Measurements from ENCODE around the gene AP2B1.

AP2B1 gene

DNA sequence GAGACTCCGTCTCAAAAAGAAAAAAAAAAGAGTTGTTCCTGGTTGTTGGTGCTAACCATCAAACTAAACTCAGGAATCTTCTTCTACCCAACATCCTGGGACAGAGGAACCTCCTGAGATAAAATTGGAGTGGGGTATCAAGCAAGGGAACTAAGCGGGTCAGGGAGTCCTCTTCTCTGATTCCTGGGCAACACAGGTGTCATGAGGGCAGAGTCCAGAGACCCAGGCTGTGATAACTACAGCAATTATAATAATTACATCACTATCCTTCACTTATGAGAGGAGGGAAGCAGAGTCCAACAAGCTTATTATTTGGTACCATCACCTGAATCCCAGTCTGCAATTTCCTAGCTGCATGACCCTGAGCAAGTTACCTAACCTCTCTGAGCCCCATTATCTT lies 181.7 kb downstream of the AP2B1 start:
- no peak for DNase-seq (ENCODE audit: low read depth in 1 of 2, low spot score in 1 of 2)

DNA sequence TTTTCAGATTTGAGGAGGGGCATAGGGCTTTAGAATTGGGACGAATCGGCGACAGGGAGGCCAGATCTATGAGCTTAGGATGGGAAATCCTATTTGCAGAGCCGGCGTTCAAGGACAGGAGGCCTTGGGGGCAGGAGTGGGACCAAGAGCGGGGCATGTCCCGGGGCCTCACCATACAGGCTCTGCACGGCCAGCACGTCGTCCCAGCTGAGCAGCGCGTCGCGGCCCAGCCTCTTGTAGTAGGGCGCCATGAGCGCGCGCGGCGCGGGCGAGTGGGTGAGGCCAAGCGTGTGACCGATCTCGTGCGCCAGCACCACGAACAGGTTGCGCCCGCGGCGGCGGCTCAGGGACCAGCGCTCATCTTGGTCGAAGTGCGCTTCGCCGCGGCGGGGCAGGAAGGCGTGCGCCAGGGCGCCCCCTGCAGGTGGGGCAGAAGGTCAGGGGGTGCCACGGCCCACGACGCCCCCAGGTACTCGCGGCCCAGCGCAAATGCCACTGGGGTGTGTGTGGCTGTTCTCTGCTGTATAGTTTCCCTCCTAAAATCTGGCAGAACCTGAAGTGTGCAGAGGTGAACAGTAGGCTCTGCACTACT lies 182.9 kb downstream of the AP2B1 start:
- no peak for DNase-seq (ENCODE audit: low read depth in 1 of 2, low spot score in 1 of 2)

DNA sequence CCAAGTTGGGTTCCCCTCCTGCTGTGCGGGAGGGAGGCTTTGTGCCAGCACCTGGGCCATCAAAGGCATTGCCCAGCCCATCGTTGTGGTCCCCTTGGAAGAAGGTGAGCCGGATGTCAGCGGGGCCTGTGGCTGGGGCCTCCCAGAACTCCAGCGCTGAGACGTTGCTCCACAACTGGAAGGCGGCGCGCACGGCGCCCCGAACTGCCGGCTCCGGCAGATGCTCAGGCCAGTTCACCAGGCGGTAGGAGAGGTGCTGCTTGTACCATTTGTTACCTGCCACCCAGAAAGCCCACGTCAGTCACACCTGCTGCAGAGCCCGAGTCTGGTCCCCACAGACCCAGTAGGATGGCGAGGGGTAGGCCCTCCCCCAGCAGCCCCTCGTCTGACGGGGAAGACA lies 186.0 kb downstream of the AP2B1 start:
- no peak for DNase-seq (ENCODE audit: low read depth in 1 of 2, low spot score in 1 of 2)

DNA sequence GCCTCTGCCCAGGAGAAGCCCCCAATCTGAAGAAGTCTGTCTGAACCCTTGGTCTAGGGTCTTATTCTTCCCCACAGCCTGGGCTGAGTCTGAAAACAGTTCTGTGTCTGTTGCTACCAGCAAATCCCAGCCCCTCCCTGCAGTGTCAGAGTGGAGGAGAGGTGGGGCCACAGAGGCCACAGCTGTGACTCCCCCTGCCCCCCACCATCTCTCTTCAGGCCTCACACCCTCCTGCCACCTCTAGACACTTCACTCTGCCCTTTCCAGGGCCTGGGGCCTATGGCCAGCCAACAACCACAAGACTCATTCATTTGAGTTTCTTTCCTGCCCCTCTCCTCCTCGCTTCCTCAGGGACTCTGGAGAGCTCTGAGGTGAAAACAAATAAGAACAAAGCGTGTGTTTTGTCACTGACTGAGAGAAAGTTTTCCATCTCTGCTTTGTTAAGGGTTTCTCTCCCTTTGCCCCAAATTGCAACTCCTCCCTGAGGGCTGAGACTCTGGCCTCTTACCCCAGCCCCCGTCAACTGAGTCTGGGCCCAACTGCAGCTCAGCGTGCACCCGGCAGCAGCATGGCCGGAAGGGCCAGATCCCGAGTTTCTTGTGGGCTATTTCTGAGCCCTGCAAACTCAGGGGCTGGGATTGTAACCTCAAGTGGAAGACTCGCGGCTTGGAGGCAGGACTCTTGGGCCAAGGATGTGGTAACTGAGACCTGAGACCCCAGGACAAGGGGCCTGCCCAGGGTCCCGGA lies 186.7 kb downstream of the AP2B1 start:
- DNase-seq (ENCODE audit: low read depth in 1 of 2, low spot score in 1 of 2): no peak

DNA sequence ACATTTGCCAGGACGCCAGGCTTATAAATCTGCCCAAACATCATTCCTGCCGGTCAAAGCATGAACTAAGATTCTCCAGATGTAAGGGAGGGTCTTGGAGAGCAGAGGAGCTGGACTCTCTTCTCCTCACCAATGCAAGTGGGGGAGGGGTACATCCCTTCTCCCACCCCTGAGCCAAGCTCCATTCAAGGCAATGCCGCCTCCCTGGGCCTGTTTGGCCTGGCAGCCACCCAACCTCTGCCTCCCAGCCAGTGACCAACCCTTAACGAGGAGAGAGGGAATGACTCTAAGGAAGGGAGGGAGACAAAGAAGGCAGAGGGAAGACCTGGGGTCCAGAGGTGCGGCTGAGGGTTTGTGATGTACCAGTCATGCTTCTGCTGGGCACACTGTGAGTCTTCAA lies 187.4 kb downstream of the AP2B1 start:
- DNase-seq (ENCODE audit: low read depth in 1 of 2, low spot score in 1 of 2): no peak

DNA sequence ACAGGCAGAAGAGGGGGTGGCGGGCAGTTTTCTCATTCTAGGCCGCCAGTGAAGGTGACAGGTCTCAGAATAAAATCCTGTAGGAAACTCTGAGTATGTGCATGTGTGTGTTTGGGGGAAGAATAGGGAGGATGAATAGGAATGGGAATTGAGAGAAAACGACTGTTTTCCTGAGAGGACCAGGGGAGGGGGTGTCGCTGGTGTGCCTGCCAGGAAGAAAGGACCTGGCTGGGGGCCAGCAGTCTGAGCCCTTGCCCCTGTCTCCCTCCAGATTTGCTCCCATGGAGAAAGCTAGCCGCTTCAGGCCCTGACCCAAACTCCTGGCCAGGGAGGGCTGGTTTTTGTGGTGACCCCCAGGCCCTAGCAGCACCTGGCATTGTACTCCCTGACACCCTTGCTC lies 187.9 kb downstream of the AP2B1 start:
- DNase-seq (ENCODE audit: low read depth in 1 of 2, low spot score in 1 of 2): no peak

DNA sequence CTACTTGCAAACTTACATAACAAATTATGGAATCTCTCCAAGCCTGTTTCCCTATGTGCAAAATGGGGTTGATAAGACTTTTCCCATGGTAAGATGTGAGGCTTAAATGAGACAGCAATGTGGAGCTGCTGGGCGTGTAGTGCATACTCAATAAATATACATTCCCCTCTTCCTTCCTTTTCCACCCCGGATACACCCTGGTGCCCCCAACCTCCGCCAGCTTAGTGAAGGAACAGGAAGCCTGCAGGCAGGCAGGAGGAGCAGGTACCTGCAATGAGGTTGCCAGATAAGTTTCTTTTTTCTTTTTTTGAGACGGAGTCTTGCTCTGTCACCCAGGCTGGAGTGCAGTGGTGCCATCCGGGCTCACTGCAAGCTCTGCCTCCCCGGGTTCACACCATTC lies 188.5 kb downstream of the AP2B1 start:
- DNase-seq (ENCODE audit: low read depth in 1 of 2, low spot score in 1 of 2): no peak

Data from stimulated activated CD4-positive, alpha-beta T cell treated with anti-CD3 and anti-CD28 coated beads, Interleukin-15, amount 100 ng/mL, for 1 hour (primary cell).